MM.1S (cell line): ENCODE results near the gene IL15RA.

Experiments used
- CTCF ChIP-seq: fragments of 300-600 bp; sonication (generic); IDR thresholded peaks from 2 replicates; pipeline ENCODE4 v1.5.1; 2016; ENCODE audit warnings: antibody characterized with exemption, low read length, mixed read lengths
- EZH2 ChIP-seq: fragments of 300-600 bp; sonication (generic); optimal IDR thresholded peaks from 2 replicates; pipeline ENCODE3; 2017; ENCODE audit warnings: low read depth, mild to moderate bottlenecking, antibody characterized with exemption, low read length, mixed read lengths
- EZH2phosphoT487 ChIP-seq: fragments of 300-600 bp; sonication (generic); IDR thresholded peaks from 2 replicates; pipeline ENCODE4 v1.6.1; 2018; ENCODE audit warnings: antibody characterized with exemption, low read length

- TF ChIP-seq CTCF (peak; percentile 82), EZH2 (no peak), EZH2phosphoT487 (no peak)
Measured at GRCh38 chr10:6014241-6014761, 37.0 kb upstream of the IL15RA start.
